ENCODE data around the gene CHRNA5. TPM values are rescaled to one million over a fixed set of nuclear protein-coding genes. Genes with fewer than 3 reads are reported as not detected.

The CHRNA5 gene
- total and polyA plus RNA-seq, 12 donors: 0.49 to 3.9 (median 2.3) TPM

GRCh38 chr15:78620021-78620526, 54.8 kb downstream of the CHRNA5 start:
- intact Hi-C loops (cut with DNase I): no loop called here
- 1 to 2% methylated on average over 40 to 41 of the region's 41 CpGs for WGBS, 2 donors
- H3K27ac ChIP-seq: no peak overlapping the region
- DNase-seq (no peak), ATAC-seq (peak in 5 of 8 donors; percentile 22 to 35 (median 29))
- peak overlapping the region in 9 of 10 donors; percentile 28 to 49 (median 43) for H3K4me3 ChIP-seq
- peak in 6 of 9 donors; percentile 18 to 51 (median 32) for TF ChIP-seq CTCF (IDR thresholded peaks at IDR 0.05)
- H3K36me3 ChIP-seq: no peaks in the 10 kb centered on the region
- no peaks in the 10 kb centered on the region for H3K9me3 ChIP-seq
- peaks cover 14 to 61% (median 55%) of the 10 kb centered on the region in 7 donors for H3K27me3 ChIP-seq
- H3K4me1 ChIP-seq: peaks cover 3 to 25% (median 18%) of the 10 kb centered on the region in 9 donors

- ATAC-seq (no peak), DNase-seq (no peak)
- intact Hi-C loops (cut with DNase I): no loop called here
- peaks cover 3 to 25% (median 18%) of the 10 kb centered on the region in 9 donors for H3K4me1 ChIP-seq
- peak within 1 kb of the TSS in 9 of 10 donors; percentile 28 to 49 (median 43) for H3K4me3 ChIP-seq
- H3K36me3 ChIP-seq: no peaks in the 10 kb centered on the region
- WGBS, 2 donors: 2 to 3% methylated on average over 78 to 99 of the region's 102 CpGs
- H3K27ac ChIP-seq: no peak within 1 kb of the TSS
- no peak for TF ChIP-seq CTCF (IDR thresholded peaks at IDR 0.05)
- H3K9me3 ChIP-seq: no peaks in the 10 kb centered on the region
- peaks cover 14 to 61% (median 56%) of the 10 kb centered on the region in 7 donors for H3K27me3 ChIP-seq
Measured at GRCh38 chr15:78620527-78621421, 55.5 kb downstream of the CHRNA5 start, which contains the start of gene CHRNA3. Gene CHRNA3 (minus strand): TSS chr15:78620996. CDS start chr15:78620794, 202 bp downstream.

- Histone ChIP-seq H3K4me3 (no peak overlapping the region), H3K9me3 (no peaks in the 10 kb centered on the region), H3K27ac (no peak overlapping the region), H3K4me1 (peaks cover 3 to 25% (median 18%) of the 10 kb centered on the region in 9 donors), H3K36me3 (no peaks in the 10 kb centered on the region), H3K27me3 (peaks cover 14 to 69% (median 60%) of the 10 kb centered on the region in 7 donors)
- intact Hi-C loops (cut with DNase I): no loop called here
- WGBS, 2 donors: 71 to 81% methylated on average over 10 of the region's 10 CpGs
- no peak for TF ChIP-seq CTCF (IDR thresholded peaks at IDR 0.05)
- no peak for ATAC-seq
- DNase-seq: no peak
Measured at GRCh38 chr15:78621810-78622402, 56.6 kb downstream of the CHRNA5 start.

- H3K4me1 ChIP-seq: peaks cover 3 to 20% (median 18%) of the 10 kb centered on the region in 9 donors
- intact Hi-C loops (cut with DNase I): no loop called here
- H3K36me3 ChIP-seq: no peaks in the 10 kb centered on the region
- ATAC-seq (no peak), DNase-seq (no peak)
- 85 to 90% methylated on average over 7 of the region's 7 CpGs for WGBS, 2 donors
- H3K4me3 ChIP-seq: no peak overlapping the region
- H3K9me3 ChIP-seq: no peaks in the 10 kb centered on the region
- TF ChIP-seq CTCF (IDR thresholded peaks at IDR 0.05): no peak
- H3K27ac ChIP-seq: no peak overlapping the region
- H3K27me3 ChIP-seq: peaks cover 14 to 83% (median 75%) of the 10 kb centered on the region in 7 donors
Measured at GRCh38 chr15:78623786-78624497, 58.6 kb downstream of the CHRNA5 start.
